GM18873 (cell line): Measurements from ENCODE around the gene UAP1.

Experiments
- ATAC-seq: cut with Tn5 transposase; IDR thresholded peaks from one replicate; pipeline ENCODE4 v1.9.1; 2021; ENCODE audit warnings: mild to moderate bottlenecking, moderate library complexity, moderate number of reproducible peaks; ENCODE audit not compliant: unreplicated experiment, low FRiP score

The UAP1 gene

DNA sequence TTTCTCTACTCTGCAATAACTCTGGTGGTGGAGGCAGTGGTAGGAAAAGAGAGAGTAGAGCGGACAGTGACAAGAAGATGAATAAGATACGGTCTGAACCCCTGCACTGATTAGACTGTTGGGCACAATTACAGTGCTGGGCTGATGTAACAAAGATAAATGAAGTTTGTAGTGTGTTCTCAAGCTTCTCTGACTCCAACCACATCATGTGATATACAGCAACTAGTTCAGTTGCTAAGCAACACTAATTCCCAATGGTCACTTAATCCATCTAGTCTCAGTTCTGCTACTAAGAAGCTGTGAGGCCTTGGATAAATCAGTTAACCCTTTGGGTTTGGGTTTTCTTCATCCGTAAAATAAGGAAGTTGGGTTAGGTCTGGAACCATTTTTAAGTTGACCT is 88.1 kb downstream of the UAP1 start:
- no peak for ATAC-seq
